ENCODE results near the gene BCKDHA.

- TF ChIP-seq CTCF (IDR thresholded peaks at IDR 0.05; ENCODE audit: insufficient read depth, low read depth, low read length) (no peak), EZH2 (IDR thresholded peaks at IDR 0.05; ENCODE audit: insufficient read depth, low read length) (no peak)
Measured at GRCh38 chr19:41376998-41377365, 20.6 kb upstream of the BCKDHA start.

All from astrocyte (in vitro differentiated cells and primary cell).